ENCODE results near the gene DAGLA. TPM values are rescaled to one million over a fixed set of nuclear protein-coding genes. Genes with fewer than 3 reads are reported as not detected.

DAGLA gene
- total RNA-seq, 4 donors from 2014 or later = 5.8 to 18.9 (median 10.2) TPM

GRCh38 chr11:61764606-61765260 lies 84.5 kb downstream of the DAGLA start:
- TF ChIP-seq POLR2A (IDR thresholded peaks at IDR 0.05) = no peak
- no peak for TF ChIP-seq CTCF (IDR thresholded peaks at IDR 0.05)
- no peaks in the 10 kb centered on the region for H3K36me3 ChIP-seq
- H3K27ac ChIP-seq = no peak overlapping the region

GRCh38 chr11:61765550-61766253 lies 85.5 kb downstream of the DAGLA start:
- no peak overlapping the region for H3K27ac ChIP-seq
- no peak for DNase-seq
- H3K36me3 ChIP-seq = no peaks in the 10 kb centered on the region
- no peaks in the 10 kb centered on the region for H3K9me3 ChIP-seq
- no peak overlapping the region for H3K4me3 ChIP-seq
- no peaks in the 10 kb centered on the region for H3K4me1 ChIP-seq
- TF ChIP-seq POLR2A (IDR thresholded peaks at IDR 0.05) (no peak), CTCF (IDR thresholded peaks at IDR 0.05) (no peak)
- H3K27me3 ChIP-seq = no peaks in the 10 kb centered on the region

More at GRCh38 chr11:61764606-61765260, 84.5 kb downstream of the DAGLA start:
- no peaks in the 10 kb centered on the region for H3K27me3 ChIP-seq
- H3K9me3 ChIP-seq = no peaks in the 10 kb centered on the region
- no peak overlapping the region for H3K4me3 ChIP-seq
- DNase-seq = no peak
- H3K4me1 ChIP-seq = no peaks in the 10 kb centered on the region

DNA sequence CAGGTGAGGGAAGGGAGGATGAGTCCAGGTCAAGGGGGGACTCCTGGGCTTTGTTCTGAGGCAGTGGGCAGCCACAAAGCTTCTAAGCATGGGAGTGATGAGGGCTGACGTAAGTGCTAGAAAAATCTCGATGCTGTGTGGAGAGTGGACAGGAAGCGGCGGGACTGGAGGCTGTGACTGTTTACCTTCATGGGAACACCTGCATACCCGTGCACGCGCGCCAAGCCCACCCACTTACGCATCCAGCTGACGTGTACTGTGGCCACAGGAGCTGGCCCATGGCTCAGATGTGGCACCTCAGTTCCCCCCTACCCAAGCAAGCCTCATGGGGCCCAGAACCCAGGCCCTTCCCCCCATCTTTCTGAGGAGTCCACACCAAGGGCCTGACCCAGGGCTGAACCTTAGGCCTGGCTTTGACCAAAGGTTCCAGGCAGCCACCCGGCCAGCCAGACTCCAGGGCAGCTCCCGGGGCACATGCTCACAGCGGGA lies 86.2 kb downstream of the DAGLA start:
- TF ChIP-seq CTCF (IDR thresholded peaks at IDR 0.05) (no peak), POLR2A (IDR thresholded peaks at IDR 0.05) (no peak)
- H3K36me3 ChIP-seq = no peaks in the 10 kb centered on the region
- DNase-seq = no peak
- no peak overlapping the region for H3K27ac ChIP-seq
- no peaks in the 10 kb centered on the region for H3K27me3 ChIP-seq
- no peaks in the 10 kb centered on the region for H3K9me3 ChIP-seq
- no peak overlapping the region for H3K4me3 ChIP-seq
- no peaks in the 10 kb centered on the region for H3K4me1 ChIP-seq

DNA sequence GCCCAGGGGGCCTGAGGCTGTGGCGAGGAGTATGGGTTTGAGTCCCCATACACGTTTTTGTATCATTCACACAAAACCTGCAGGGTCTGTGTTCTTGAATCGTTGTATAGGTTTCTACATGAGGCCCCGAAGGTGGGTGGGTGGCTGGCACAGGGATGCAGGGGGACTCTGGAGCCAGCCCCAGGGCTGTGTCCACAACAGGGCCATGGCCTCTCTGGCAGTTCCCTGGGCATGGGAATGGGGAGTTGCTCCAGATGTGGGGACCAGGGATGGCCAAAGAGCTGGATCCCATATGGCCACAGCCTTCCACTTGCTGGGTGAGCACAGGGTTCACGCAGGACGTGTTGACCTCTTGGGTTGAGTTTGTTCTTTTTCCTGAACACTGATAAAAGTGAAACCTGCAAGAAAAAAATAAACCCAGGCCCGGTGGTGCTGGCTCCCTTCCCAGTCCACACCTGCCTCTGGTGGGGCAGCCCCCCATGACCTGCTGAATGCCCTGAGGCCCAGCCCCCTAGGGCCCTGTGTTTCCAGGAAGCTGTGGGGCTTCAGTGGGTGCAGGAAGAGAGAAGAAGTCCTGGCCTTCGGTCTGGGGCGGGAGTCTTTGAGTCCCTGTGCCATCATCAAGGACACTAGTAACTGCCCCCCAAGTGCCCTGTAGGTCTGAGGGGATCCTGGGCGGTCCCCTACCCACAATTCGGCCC lies 88.3 kb downstream of the DAGLA start:
- no peaks in the 10 kb centered on the region for H3K27me3 ChIP-seq
- no peaks in the 10 kb centered on the region for H3K36me3 ChIP-seq
- DNase-seq = no peak
- no peaks in the 10 kb centered on the region for H3K4me1 ChIP-seq
- no peaks in the 10 kb centered on the region for H3K9me3 ChIP-seq
- no peak overlapping the region for H3K27ac ChIP-seq
- TF ChIP-seq CTCF (IDR thresholded peaks at IDR 0.05) (no peak), POLR2A (IDR thresholded peaks at IDR 0.05) (no peak)
- H3K4me3 ChIP-seq = no peak overlapping the region

DNA sequence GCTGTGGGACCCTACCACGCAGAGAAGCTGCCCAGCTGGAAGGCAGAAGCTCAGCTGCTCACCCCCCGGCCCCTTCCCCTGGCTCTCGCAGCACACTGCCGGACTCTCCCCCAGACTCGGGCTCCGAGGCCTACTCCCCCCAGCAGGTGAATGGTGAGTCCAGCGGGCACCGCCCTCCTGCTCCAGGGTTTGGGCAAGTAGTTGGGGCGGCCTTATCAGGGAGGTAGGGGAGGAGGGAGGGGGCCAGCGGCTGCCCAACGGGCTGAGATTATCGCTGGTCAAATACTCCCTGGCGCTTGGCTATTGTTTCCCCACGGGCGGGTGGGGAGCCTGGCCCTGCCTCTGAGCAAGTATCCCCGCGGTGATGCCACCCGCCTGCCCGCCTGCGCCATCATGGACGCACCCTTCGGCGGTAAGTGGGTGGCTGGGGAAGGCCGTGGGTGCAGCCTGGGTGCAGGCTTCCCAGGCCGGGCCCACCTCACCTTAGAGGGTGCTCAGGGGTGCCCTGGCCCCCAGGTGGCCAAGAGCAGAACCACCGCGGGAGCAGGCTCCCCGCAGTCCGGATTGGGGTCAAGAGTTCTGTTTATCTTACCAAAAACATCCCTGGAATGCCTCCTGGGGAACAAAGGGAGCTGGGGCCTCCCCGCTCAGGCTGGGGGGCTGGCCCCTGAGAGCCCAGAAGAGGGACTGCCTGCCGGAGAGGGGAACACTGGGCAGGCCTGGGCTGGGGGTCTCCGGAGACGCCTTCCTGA lies 89.2 kb downstream of the DAGLA start:
- TF ChIP-seq POLR2A (IDR thresholded peaks at IDR 0.05) (no peak), CTCF (IDR thresholded peaks at IDR 0.05) (no peak)
- H3K4me3 ChIP-seq = no peak overlapping the region
- H3K9me3 ChIP-seq = no peaks in the 10 kb centered on the region
- no peak for DNase-seq
- H3K27me3 ChIP-seq = no peaks in the 10 kb centered on the region
- no peaks in the 10 kb centered on the region for H3K36me3 ChIP-seq
- H3K4me1 ChIP-seq = no peaks in the 10 kb centered on the region
- no peak overlapping the region for H3K27ac ChIP-seq
